SU-DHL-6 (cell line): ENCODE measurements around the gene MICOS13.

Experiments used
- H2AFZ ChIP-seq: fragments of 200-600 bp; sonication (generic); 2 replicates; pipeline ENCODE4 v1.6.1; 2014; ENCODE audit warnings: low read depth, mild to moderate bottlenecking, moderate library complexity, mixed read lengths, antibody characterized with exemption, low read length; ENCODE audit not compliant: severe bottlenecking
- H3F3A ChIP-seq: fragments of 200-600 bp; shearing (Covaris generic); 2 replicates; pipeline ENCODE4 v1.6.0; 2016; ENCODE audit warnings: antibody characterized with exemption, mild to moderate bottlenecking; ENCODE audit not compliant: insufficient read depth
- H3K27ac ChIP-seq: fragments of 200-600 bp; sonication (generic); 2 replicates; pipeline ENCODE4 v1.5.1; 2016; ENCODE audit warnings: low read depth, mild to moderate bottlenecking, low read length, moderate library complexity, mixed read lengths
- H3K27me3 ChIP-seq: fragments of 200-600 bp; sonication (generic), shearing (Covaris generic); 2 replicates; pipeline ENCODE4 v1.6.0; 2014; ENCODE audit warnings: mild to moderate bottlenecking, low read length
- H3K36me3 ChIP-seq: fragments of 200-600 bp; sonication (generic); 2 replicates; pipeline ENCODE4 v1.6.1; 2014; ENCODE audit warnings: mild to moderate bottlenecking, low read length, mixed read lengths
- H3K4me2 ChIP-seq: fragments of 300-600, 200-600 bp; shearing (Covaris generic), sonication (generic); 2 replicates; pipeline ENCODE4 v1.6.0; 2014; ENCODE audit warnings: low read length, low read depth, mild to moderate bottlenecking; ENCODE audit not compliant: poor library complexity, severe bottlenecking
- H3K4me3 ChIP-seq: fragments of 200-600 bp; sonication (generic); 2 replicates; pipeline ENCODE4 v1.5.1; 2014; ENCODE audit warnings: antibody characterized with exemption, low read length, mild to moderate bottlenecking, mixed read lengths; ENCODE audit not compliant: insufficient read depth, poor library complexity, severe bottlenecking
- H3K79me2 ChIP-seq: fragments of 200-600 bp; sonication (generic); 2 replicates; pipeline ENCODE4 v1.6.1; 2014; ENCODE audit warnings: mild to moderate bottlenecking, low read length, moderate library complexity; ENCODE audit not compliant: insufficient read depth
- H3K9ac ChIP-seq: fragments of 200-600 bp; sonication (generic); 2 replicates; pipeline ENCODE4 v1.7.0; 2014; ENCODE audit warnings: mild to moderate bottlenecking, low read length
- H3K9me2 ChIP-seq: fragments of 200-600 bp; sonication (generic); replicated peaks from 2 replicates; pipeline ENCODE4 v1.6.1; 2014; ENCODE audit warnings: low read length; ENCODE audit not compliant: insufficient read depth
- H3K9me3 ChIP-seq: fragments of 200-600 bp; sonication (generic); 2 replicates; pipeline ENCODE4 v1.6.1; 2014; ENCODE audit warnings: low read length, mixed read lengths; ENCODE audit not compliant: insufficient read depth
- H4K20me1 ChIP-seq: fragments of 200-600 bp; sonication (generic); 2 replicates; pipeline ENCODE4 v1.6.1; 2014; ENCODE audit warnings: low read depth, mild to moderate bottlenecking, antibody characterized with exemption, low read length, moderate library complexity, mixed read lengths
- EZH2phosphoT487 ChIP-seq: fragments of 200-600 bp; sonication (generic), shearing (Covaris generic); conservative IDR thresholded peaks from 2 replicates; pipeline ENCODE4 v1.6.1; 2018; ENCODE audit warnings: mild to moderate bottlenecking, antibody characterized with exemption, low read length, moderate library complexity, mixed read lengths
- TF ChIP-seq, protein P1 (sequence below): fragments of 200-600 bp; sonication (generic); IDR thresholded peaks from one replicate; pipeline ENCODE4 v1.5.1; 2017; ENCODE audit warnings: antibody characterized with exemption, mild to moderate bottlenecking, low read length, moderate library complexity; ENCODE audit not compliant: insufficient read depth, poor library complexity, severe bottlenecking

MICOS13 gene

DNA sequence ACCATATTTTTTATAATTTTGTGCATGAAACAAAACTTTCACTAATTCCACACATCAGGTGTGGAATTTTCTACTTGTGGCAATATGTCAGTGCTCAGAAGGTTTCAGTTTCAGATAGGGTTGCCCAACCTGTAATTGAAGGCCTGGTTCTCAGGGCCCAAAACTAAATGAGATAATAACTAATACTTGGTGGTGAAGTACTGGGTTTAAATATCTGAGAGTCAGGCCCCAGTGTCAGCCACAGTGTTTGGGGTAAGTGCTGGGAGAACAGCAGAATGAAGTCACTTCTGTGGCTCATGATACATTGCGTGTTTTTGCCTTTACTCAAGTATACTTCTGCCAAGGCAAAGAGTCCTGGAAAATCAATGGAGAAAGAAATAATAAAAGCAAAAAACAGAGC is 51.9 kb downstream of the MICOS13 start:
- Histone ChIP-seq H3K79me2 (peaks cover 100% of the 10 kb centered on the region), H3K4me3 (no peak overlapping the region), H3K4me2 (peak overlapping the region; percentile 21), H3K9me2 (no peaks in the 10 kb centered on the region), H4K20me1 (peaks cover 63% of the 10 kb centered on the region), H2AFZ (no peak overlapping the region), H3K9ac (no peak overlapping the region), H3F3A (0 out of 2 replicates have a peak, but pooled peaks cover 13% of the 10 kb centered on the region), H3K27ac (peak overlapping the region; percentile 18), H3K36me3 (peaks cover 36% of the 10 kb centered on the region), H3K27me3 (no peaks in the 10 kb centered on the region), H3K9me3 (no peaks in the 10 kb centered on the region)
- TF ChIP-seq, protein P1, sequence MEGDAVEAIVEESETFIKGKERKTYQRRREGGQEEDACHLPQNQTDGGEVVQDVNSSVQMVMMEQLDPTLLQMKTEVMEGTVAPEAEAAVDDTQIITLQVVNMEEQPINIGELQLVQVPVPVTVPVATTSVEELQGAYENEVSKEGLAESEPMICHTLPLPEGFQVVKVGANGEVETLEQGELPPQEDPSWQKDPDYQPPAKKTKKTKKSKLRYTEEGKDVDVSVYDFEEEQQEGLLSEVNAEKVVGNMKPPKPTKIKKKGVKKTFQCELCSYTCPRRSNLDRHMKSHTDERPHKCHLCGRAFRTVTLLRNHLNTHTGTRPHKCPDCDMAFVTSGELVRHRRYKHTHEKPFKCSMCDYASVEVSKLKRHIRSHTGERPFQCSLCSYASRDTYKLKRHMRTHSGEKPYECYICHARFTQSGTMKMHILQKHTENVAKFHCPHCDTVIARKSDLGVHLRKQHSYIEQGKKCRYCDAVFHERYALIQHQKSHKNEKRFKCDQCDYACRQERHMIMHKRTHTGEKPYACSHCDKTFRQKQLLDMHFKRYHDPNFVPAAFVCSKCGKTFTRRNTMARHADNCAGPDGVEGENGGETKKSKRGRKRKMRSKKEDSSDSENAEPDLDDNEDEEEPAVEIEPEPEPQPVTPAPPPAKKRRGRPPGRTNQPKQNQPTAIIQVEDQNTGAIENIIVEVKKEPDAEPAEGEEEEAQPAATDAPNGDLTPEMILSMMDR, result no peak
- no peak for TF ChIP-seq EZH2phosphoT487
